NT2/D1 (cell line): ENCODE measurements around the gene TMEM208.

Source experiments
- SUZ12 ChIP-seq: IDR thresholded peaks from 2 replicates; pipeline ENCODE4 v1.6.1; 2011; ENCODE audit not compliant: insufficient read length, insufficient read depth; ENCODE audit errors: extremely low read depth
- YY1 ChIP-seq: IDR thresholded peaks from 2 replicates; pipeline ENCODE4 v1.6.1; 2011; ENCODE audit not compliant: insufficient read length, insufficient read depth
- ZNF274 ChIP-seq: IDR thresholded peaks from 2 replicates; pipeline ENCODE4 v1.6.1; 2011; ENCODE audit warnings: mild to moderate bottlenecking, low read depth, low read length

DNA sequence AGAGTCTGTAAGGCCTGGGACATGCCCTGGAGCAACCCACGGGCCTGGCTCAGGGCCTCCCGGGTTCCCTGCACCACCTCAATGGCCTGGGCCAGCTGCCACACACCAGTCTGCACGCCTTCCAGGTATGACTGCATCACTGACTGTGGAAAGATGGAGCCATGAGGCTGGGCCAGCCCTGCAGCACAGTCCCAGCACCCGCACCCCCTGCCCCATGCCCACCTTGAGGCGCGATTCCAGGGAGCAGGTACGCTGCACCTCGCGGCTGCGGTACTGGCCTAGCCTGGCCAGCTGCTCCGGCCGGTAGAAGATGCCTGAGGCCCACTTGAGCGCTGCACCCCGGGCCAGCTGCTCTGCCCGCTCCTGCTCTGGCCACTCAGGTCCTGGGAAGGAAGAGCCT lies 38.1 kb upstream of the TMEM208 start:
- TF ChIP-seq ZNF274 (no peak), YY1 (no peak), SUZ12 (no peak)
